Measurements from ENCODE around the gene KCTD13.
A peak's percentile ranks its signal among the peaks of the same experiment; 100 is the strongest.
"Not testable (repeated sequence)": the region's sequence is repeated elsewhere in the genome, so short reads cannot be mapped to it uniquely, and the experiment has no call there.

Gene KCTD13

GRCh38 chr16:29910819-29911675 is 15.0 kb downstream of the KCTD13 start:
- Mint-ChIP-seq H3K9me3 (no peaks in the 10 kb centered on the region), H3K36me3 (ENCODE audit: insufficient read depth) (peaks cover 14% of the 10 kb centered on the region), H3K27ac (ENCODE audit: low read depth) (peak overlapping the region; percentile 86), H3K27me3 (no peaks in the 10 kb centered on the region), H3K4me3 (no peak overlapping the region), H3K4me1 (peaks cover 4% of the 10 kb centered on the region)
- DNase-seq (ENCODE audit: low spot score in 2 of 2) (no peak), ATAC-seq (replicated peaks; ENCODE audit: extremely low read depth, poor library complexity, severe bottlenecking) (no peak)

DNA sequence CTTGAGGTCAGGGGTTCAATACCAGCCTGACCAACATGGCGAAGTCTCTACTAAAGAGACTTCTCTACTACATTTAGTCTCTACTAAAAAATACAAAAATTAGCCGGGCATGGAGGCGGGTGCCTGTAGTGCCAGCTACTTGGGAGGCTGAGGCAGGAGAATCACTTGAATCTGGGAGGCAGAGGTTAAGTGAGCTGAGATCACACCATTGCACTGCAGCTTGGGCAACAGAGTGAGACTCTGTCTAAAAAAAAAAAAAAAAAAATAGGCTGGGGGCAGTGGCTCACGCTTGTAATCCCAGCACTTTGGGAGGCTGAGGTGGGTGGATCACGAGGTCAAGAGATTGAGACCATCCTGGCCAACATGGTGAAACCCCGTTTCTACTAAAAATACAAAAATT is 16.2 kb downstream of the KCTD13 start:
- H3K4me1 Mint-ChIP-seq; H3K27ac Mint-ChIP-seq (ENCODE audit: low read depth); DNase-seq (ENCODE audit: low spot score in 2 of 2): not testable (repeated sequence)

GRCh38 chr16:29909391-29909790 is 16.6 kb downstream of the KCTD13 start:
- DNase-seq (ENCODE audit: low spot score in 2 of 2) = no peak
- H3K27ac Mint-ChIP-seq (ENCODE audit: low read depth) = no peak overlapping the region

More for the DNA sequence above, 16.2 kb downstream of the KCTD13 start:
- not testable (repeated sequence) for ATAC-seq (replicated peaks; ENCODE audit: extremely low read depth, poor library complexity, severe bottlenecking); H3K9me3 Mint-ChIP-seq; H3K36me3 Mint-ChIP-seq (ENCODE audit: insufficient read depth); H3K27me3 Mint-ChIP-seq; H3K4me3 Mint-ChIP-seq

GRCh38 chr16:29908719-29909220 is 17.3 kb downstream of the KCTD13 start:
- Mint-ChIP-seq H3K9me3 (no peaks in the 10 kb centered on the region), H3K4me1 (no peaks in the 10 kb centered on the region), H3K27ac (ENCODE audit: low read depth) (no peak overlapping the region), H3K4me3 (no peak overlapping the region), H3K27me3 (no peaks in the 10 kb centered on the region), H3K36me3 (ENCODE audit: insufficient read depth) (peaks cover 5% of the 10 kb centered on the region)
- DNase-seq (ENCODE audit: low spot score in 2 of 2) (no peak), ATAC-seq (replicated peaks; ENCODE audit: extremely low read depth, poor library complexity, severe bottlenecking) (no peak)

More at GRCh38 chr16:29909391-29909790, 16.6 kb downstream of the KCTD13 start:
- ATAC-seq (replicated peaks; ENCODE audit: extremely low read depth, poor library complexity, severe bottlenecking) = no peak
- H3K27me3 Mint-ChIP-seq = no peaks in the 10 kb centered on the region
- peaks cover 8% of the 10 kb centered on the region for H3K36me3 Mint-ChIP-seq (ENCODE audit: insufficient read depth)
- no peak overlapping the region for H3K4me3 Mint-ChIP-seq
- H3K4me1 Mint-ChIP-seq = no peaks in the 10 kb centered on the region
- no peaks in the 10 kb centered on the region for H3K9me3 Mint-ChIP-seq

DNA sequence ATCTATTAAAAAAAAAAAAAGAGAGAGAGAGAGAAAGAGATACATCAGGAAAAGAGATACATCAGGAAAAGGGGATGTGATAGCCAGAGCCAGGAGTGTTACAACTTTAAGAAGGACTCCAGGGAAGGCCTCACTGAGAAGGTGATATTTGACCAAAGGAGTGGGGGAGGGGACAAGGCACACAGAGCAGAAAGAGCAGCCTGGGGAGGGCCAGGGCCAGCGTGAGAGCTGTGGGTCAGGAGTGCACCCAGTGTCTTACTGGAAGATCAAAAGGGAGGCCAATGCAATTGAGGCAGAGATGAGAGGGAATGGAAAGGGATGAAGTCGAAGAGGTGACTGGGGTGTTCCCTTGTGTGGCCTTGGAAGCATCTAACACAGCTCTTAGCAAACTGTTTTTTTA is 18.1 kb downstream of the KCTD13 start:
- Mint-ChIP-seq H3K4me3 (no peak overlapping the region), H3K4me1 (no peaks in the 10 kb centered on the region), H3K27me3 (no peaks in the 10 kb centered on the region), H3K9me3 (no peaks in the 10 kb centered on the region), H3K36me3 (ENCODE audit: insufficient read depth) (peaks cover 5% of the 10 kb centered on the region), H3K27ac (ENCODE audit: low read depth) (peak overlapping the region; percentile 48)
- DNase-seq (ENCODE audit: low spot score in 2 of 2) (no peak), ATAC-seq (replicated peaks; ENCODE audit: extremely low read depth, poor library complexity, severe bottlenecking) (no peak)

GRCh38 chr16:29906520-29907244 is 19.3 kb downstream of the KCTD13 start:
- H3K4me3 Mint-ChIP-seq = no peak overlapping the region

GRCh38 chr16:29905668-29906067 is 20.4 kb downstream of the KCTD13 start:
- Mint-ChIP-seq H3K36me3 (ENCODE audit: insufficient read depth) (peaks cover 5% of the 10 kb centered on the region), H3K4me1 (peaks cover 4% of the 10 kb centered on the region), H3K4me3 (no peak overlapping the region), H3K9me3 (no peaks in the 10 kb centered on the region), H3K27ac (ENCODE audit: low read depth) (no peak overlapping the region), H3K27me3 (no peaks in the 10 kb centered on the region)
- DNase-seq (ENCODE audit: low spot score in 2 of 2) (no peak), ATAC-seq (replicated peaks; ENCODE audit: extremely low read depth, poor library complexity, severe bottlenecking) (no peak)

More at GRCh38 chr16:29906520-29907244, 19.3 kb downstream of the KCTD13 start:
- H3K4me1 Mint-ChIP-seq = no peaks in the 10 kb centered on the region
- no peak for DNase-seq (ENCODE audit: low spot score in 2 of 2)
- ATAC-seq (replicated peaks; ENCODE audit: extremely low read depth, poor library complexity, severe bottlenecking) = no peak
- H3K36me3 Mint-ChIP-seq (ENCODE audit: insufficient read depth) = peaks cover 5% of the 10 kb centered on the region
- no peaks in the 10 kb centered on the region for H3K27me3 Mint-ChIP-seq
- no peak overlapping the region for H3K27ac Mint-ChIP-seq (ENCODE audit: low read depth)
- H3K9me3 Mint-ChIP-seq = no peaks in the 10 kb centered on the region

DNA sequence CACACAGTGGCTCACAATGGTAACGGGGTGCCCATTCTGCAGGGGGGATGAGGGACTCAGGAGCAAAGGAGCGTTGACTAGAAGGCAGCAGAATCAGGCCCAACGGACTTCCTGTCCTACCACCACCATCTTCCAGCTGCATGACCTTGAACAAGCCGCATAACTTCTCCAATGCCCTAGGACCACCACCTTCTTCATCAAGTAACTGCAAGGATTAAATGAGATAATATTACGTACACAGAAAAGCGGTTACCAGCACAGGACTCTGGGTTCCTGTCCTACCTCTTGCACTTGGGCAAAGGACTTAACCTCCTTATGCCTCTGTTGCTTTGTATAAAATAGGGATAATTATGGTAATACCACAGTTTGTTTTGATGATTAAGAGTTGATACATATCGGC is 21.1 kb downstream of the KCTD13 start:
- ATAC-seq (replicated peaks; ENCODE audit: extremely low read depth, poor library complexity, severe bottlenecking) (no peak), DNase-seq (ENCODE audit: low spot score in 2 of 2) (no peak)

GRCh38 chr16:29903590-29903989 is 22.4 kb downstream of the KCTD13 start:
- Mint-ChIP-seq H3K27me3 (peaks cover 7% of the 10 kb centered on the region), H3K36me3 (ENCODE audit: insufficient read depth) (peaks cover 5% of the 10 kb centered on the region), H3K9me3 (no peaks in the 10 kb centered on the region), H3K4me3 (no peak overlapping the region), H3K27ac (ENCODE audit: low read depth) (no peak overlapping the region), H3K4me1 (peaks cover 15% of the 10 kb centered on the region)
- DNase-seq (ENCODE audit: low spot score in 2 of 2) (no peak), ATAC-seq (replicated peaks; ENCODE audit: extremely low read depth, poor library complexity, severe bottlenecking) (no peak)

More for the DNA sequence above, 21.1 kb downstream of the KCTD13 start:
- peaks cover 5% of the 10 kb centered on the region for H3K36me3 Mint-ChIP-seq (ENCODE audit: insufficient read depth)
- H3K27ac Mint-ChIP-seq (ENCODE audit: low read depth) = no peak overlapping the region
- H3K9me3 Mint-ChIP-seq = no peaks in the 10 kb centered on the region
- H3K4me3 Mint-ChIP-seq = no peak overlapping the region
- no peaks in the 10 kb centered on the region for H3K27me3 Mint-ChIP-seq
- peaks cover 9% of the 10 kb centered on the region for H3K4me1 Mint-ChIP-seq

GRCh38 chr16:29901607-29901945 is 24.4 kb downstream of the KCTD13 start:
- H3K27me3 Mint-ChIP-seq = peaks cover 28% of the 10 kb centered on the region
- H3K4me1 Mint-ChIP-seq = peaks cover 19% of the 10 kb centered on the region
- ATAC-seq (replicated peaks; ENCODE audit: extremely low read depth, poor library complexity, severe bottlenecking) (no peak), DNase-seq (ENCODE audit: low spot score in 2 of 2) (no peak)
- peak overlapping the region; percentile 41 for H3K4me3 Mint-ChIP-seq
- H3K27ac Mint-ChIP-seq (ENCODE audit: low read depth) = no peak overlapping the region
- H3K9me3 Mint-ChIP-seq = no peaks in the 10 kb centered on the region
- H3K36me3 Mint-ChIP-seq (ENCODE audit: insufficient read depth) = peaks cover 1% of the 10 kb centered on the region

GRCh38 chr16:29900888-29901606 is 25.0 kb downstream of the KCTD13 start:
- H3K4me3 Mint-ChIP-seq = peak overlapping the region; percentile 63
- H3K36me3 Mint-ChIP-seq (ENCODE audit: insufficient read depth) = peaks cover 1% of the 10 kb centered on the region
- peaks cover 33% of the 10 kb centered on the region for H3K27me3 Mint-ChIP-seq
- no peaks in the 10 kb centered on the region for H3K9me3 Mint-ChIP-seq
- peaks cover 19% of the 10 kb centered on the region for H3K4me1 Mint-ChIP-seq
- ATAC-seq (replicated peaks; ENCODE audit: extremely low read depth, poor library complexity, severe bottlenecking) (no peak), DNase-seq (ENCODE audit: low spot score in 2 of 2) (no peak)
- H3K27ac Mint-ChIP-seq (ENCODE audit: low read depth) = no peak overlapping the region

DNA sequence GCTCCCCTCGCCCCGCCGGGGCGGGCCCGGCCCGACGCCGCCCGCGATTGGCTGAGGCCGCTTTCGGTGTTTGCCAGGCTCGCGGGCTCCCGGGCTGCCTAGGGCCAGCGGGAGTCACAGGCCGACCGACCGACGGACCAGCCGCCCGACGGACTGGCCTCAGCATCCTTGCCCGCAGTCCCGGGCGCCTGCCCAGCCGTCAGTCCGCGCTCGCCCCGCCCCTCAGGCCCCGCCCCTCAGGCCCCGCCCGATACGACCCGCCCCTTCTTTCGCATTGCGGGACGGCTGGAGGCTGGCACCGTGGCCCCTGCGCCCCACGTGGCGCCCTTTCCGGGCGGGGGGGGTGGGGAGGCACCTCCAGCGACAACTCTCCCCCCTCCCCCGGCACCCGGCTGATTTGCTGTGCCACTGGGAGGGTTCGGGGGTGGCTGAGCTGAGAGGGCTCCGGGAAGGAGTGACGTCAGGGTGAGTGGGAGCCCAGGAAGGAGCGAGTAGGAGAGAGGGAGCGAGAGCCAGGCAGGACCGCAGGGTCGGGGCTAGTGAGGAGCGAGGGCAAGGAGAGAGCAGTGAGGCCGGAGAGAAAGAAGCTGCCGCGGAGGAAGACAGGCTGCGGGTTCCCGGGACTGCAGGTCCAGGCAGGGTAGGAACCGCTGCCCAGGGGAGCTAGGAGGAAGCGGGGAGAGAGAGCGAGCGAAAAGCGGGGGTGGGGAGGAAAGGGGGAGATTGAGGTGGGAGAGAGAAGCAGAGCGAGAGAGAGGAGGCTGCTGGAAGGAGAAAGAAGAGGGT is 25.7 kb downstream of the KCTD13 start, which contains the start of gene ASPHD1:
TSS of gene ASPHD1 (plus strand) at position 387 of the 786 bp plus-strand sequence. CDS start 484 bp downstream, outside the sequence.
- Mint-ChIP-seq H3K4me3 (peak within 1 kb of the TSS; percentile 63), H3K36me3 (ENCODE audit: insufficient read depth) (peaks cover 1% of the 10 kb centered on the region), H3K27me3 (peaks cover 40% of the 10 kb centered on the region), H3K9me3 (no peaks in the 10 kb centered on the region), H3K4me1 (peaks cover 19% of the 10 kb centered on the region), H3K27ac (ENCODE audit: low read depth) (no peak within 1 kb of the TSS)
- ATAC-seq (replicated peaks; ENCODE audit: extremely low read depth, poor library complexity, severe bottlenecking) = peak; percentile 84
- peak; percentile 68 to 75 for DNase-seq (ENCODE audit: low spot score in 2 of 2)
